Fibroblast of lung (primary cell): ENCODE results near the gene KCNRG. TPM values are rescaled to one million over a fixed set of nuclear protein-coding genes. Genes with fewer than 3 reads are reported as not detected.

ENCODE experiments used
- DNase-seq, 2 donors: peaks; one replicate each; pipeline versions ENCODE4 v3.0.0 to v3.0.0-alpha.2; 2010; ENCODE audit warnings: low read depth in 2 of 2
- H2AFZ ChIP-seq: 2 replicates; pipeline ENCODE4 v1.5.1; 2012; ENCODE audit warnings: low read length, control low read depth, inconsistent platforms
- H3K27ac ChIP-seq: 2 replicates; pipeline ENCODE4 v1.5.1; 2011; ENCODE audit warnings: low read length, control low read depth; ENCODE audit not compliant: insufficient read depth
- H3K27me3 ChIP-seq: 2 replicates; pipeline ENCODE4 v1.5.1; 2011; ENCODE audit warnings: mild to moderate bottlenecking, low read length; ENCODE audit not compliant: control insufficient read depth, insufficient read depth
- H3K36me3 ChIP-seq: 2 replicates; pipeline ENCODE4 v1.5.1; 2011; ENCODE audit warnings: low read length; ENCODE audit not compliant: control insufficient read depth, insufficient read depth
- H3K4me1 ChIP-seq: 2 replicates; pipeline ENCODE4 v1.5.1; 2011; ENCODE audit warnings: low read length; ENCODE audit not compliant: control insufficient read depth, insufficient read depth; ENCODE audit errors: extremely low read depth
- H3K4me2 ChIP-seq: 2 replicates; pipeline ENCODE4 v1.5.1; 2011; ENCODE audit warnings: low read length, control low read depth; ENCODE audit not compliant: insufficient read depth; ENCODE audit errors: extremely low read depth
- H3K4me3 ChIP-seq, 4 experiments: fragments of 200-600 bp in 1 of 4; sonication (generic) in 1 of 4; replicated peaks in 1 of 4; 2 replicates each; pipeline ENCODE4 v1.5.1; 2011 to 2016; ENCODE audit warnings: low read length in 4 of 4, low read depth in 3 of 4, mild to moderate bottlenecking in 3 of 4, control low read depth in 2 of 4, inconsistent platforms in 1 of 4, mixed read lengths in 1 of 4; ENCODE audit not compliant: insufficient read depth in 1 of 4; ENCODE audit errors: control extremely low read depth in 1 of 4
- H3K79me2 ChIP-seq: 2 replicates; pipeline ENCODE4 v1.5.1; 2012; ENCODE audit warnings: mild to moderate bottlenecking, low read length, inconsistent platforms; ENCODE audit not compliant: control insufficient read depth, insufficient read depth
- H3K9ac ChIP-seq: 2 replicates; pipeline ENCODE4 v1.5.1; 2011; ENCODE audit warnings: mild to moderate bottlenecking, low read length, control low read depth; ENCODE audit not compliant: insufficient read depth
- H3K9me3 ChIP-seq: 2 replicates; pipeline ENCODE4 v1.5.1; 2012; ENCODE audit warnings: low read depth, low read length; ENCODE audit not compliant: control insufficient read depth, insufficient read depth
- H4K20me1 ChIP-seq: 2 replicates; pipeline ENCODE4 v1.5.1; 2011; ENCODE audit warnings: low read length; ENCODE audit not compliant: control insufficient read depth, insufficient read depth; ENCODE audit errors: extremely low read depth
- EZH2 ChIP-seq: IDR thresholded peaks from 2 replicates; pipeline ENCODE4 v1.5.1; 2012; ENCODE audit warnings: low read length, control low read depth, mild to moderate bottlenecking; ENCODE audit errors: missing control alignments
- polyA plus RNA-seq, 2 donors: library from polyadenylated mRNA; depleted of rRNA in 1 of 2; stranded (reverse) in 1 of 2; unstranded in 1 of 2; fragments of >200 nt; gene quantifications; 2 replicates each; pipeline ENCODE4 v1.2.1, GENCODE V29; 2011 to 2012; ENCODE audit warnings: missing spikeins in 1 of 2
- total RNA-seq: library from RNA; depleted of rRNA; stranded (reverse); fragments of >200 nt; gene quantifications from 2 replicates; pipeline ENCODE4 v1.2.1, GENCODE V29; 2014
- TF ChIP-seq, protein P1 (sequence below), 2 donors: IDR thresholded peaks in 1 of 2; conservative IDR thresholded peaks in 1 of 2; 1 replicate in 1 of 2; 2 replicates in 1 of 2; pipeline ENCODE4 v1.5.1; 2011 to 2012; ENCODE audit warnings: low read length in 2 of 2, control low read depth in 1 of 2, inconsistent platforms in 1 of 2, low read depth in 1 of 2, mild to moderate bottlenecking in 1 of 2

KCNRG gene
- total and polyA plus RNA-seq, 2 donors (not counting 1 experiment from before 2014, with no cell fraction given): 2.0 to 7.4 TPM

DNA sequence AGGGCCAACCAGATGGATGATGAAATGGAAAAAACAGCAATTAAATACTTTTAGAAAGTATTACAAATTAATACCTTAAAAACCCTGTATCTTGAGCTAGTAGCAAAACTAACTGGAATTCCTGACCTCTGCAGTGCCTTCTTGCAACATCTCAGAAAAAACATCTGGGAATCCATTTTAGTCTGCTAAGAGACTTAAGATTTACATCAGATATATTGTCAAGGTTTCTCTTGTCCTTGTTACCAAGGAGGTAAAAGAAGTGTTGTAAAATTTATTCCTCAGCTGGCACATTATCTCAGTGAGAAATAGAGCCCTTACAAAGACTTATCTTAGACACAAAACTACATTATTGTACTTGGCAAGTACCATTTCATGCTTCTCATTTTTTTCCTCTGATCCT is 18.5 kb downstream of the KCNRG start:
- no peak overlapping the region for H3K4me3 ChIP-seq

DNA sequence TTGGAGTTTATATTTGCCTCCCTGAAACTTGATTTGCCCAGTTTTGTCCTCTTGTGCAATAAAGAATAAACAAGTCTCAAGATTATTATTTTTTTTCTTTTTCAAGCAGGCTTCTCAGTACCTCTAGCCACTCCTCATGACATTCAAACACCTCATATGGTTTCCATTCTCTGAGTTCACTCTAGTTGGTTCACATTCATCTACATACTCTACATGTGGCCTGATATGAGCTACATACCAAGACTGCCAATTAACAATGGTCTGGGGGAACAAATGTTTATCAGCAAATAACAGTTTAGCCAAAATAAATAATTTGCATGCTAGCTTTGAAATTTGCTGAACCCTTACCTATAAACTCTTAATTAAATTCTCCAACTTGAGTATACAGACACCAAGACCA is 22.5 kb downstream of the KCNRG start:
- no peaks in the 10 kb centered on the region for H3K79me2 ChIP-seq
- no peaks in the 10 kb centered on the region for H4K20me1 ChIP-seq
- TF ChIP-seq EZH2: no peak
- TF ChIP-seq, protein P1, sequence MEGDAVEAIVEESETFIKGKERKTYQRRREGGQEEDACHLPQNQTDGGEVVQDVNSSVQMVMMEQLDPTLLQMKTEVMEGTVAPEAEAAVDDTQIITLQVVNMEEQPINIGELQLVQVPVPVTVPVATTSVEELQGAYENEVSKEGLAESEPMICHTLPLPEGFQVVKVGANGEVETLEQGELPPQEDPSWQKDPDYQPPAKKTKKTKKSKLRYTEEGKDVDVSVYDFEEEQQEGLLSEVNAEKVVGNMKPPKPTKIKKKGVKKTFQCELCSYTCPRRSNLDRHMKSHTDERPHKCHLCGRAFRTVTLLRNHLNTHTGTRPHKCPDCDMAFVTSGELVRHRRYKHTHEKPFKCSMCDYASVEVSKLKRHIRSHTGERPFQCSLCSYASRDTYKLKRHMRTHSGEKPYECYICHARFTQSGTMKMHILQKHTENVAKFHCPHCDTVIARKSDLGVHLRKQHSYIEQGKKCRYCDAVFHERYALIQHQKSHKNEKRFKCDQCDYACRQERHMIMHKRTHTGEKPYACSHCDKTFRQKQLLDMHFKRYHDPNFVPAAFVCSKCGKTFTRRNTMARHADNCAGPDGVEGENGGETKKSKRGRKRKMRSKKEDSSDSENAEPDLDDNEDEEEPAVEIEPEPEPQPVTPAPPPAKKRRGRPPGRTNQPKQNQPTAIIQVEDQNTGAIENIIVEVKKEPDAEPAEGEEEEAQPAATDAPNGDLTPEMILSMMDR (conservative IDR thresholded peaks at IDR 0.05 in 1 of 2, IDR thresholded peaks at IDR 0.05 in 1 of 2; ENCODE audit: low read depth in 1 of 2, low read length in 2 of 2): no peak
- no peaks in the 10 kb centered on the region for H3K27me3 ChIP-seq
- peaks cover 2% of the 10 kb centered on the region for H3K4me1 ChIP-seq
- no peak overlapping the region for H2AFZ ChIP-seq
- H3K9ac ChIP-seq: no peak overlapping the region
- no peak overlapping the region for H3K4me2 ChIP-seq
- no peak overlapping the region for H3K27ac ChIP-seq
- H3K9me3 ChIP-seq: no peaks in the 10 kb centered on the region
- no peaks in the 10 kb centered on the region for H3K36me3 ChIP-seq
- H3K4me3 ChIP-seq: no peak overlapping the region
- DNase-seq: no peak

More for the DNA sequence above, 18.5 kb downstream of the KCNRG start:
- Histone ChIP-seq H3K27ac (no peak overlapping the region), H3K4me2 (no peak overlapping the region), H3K9me3 (no peaks in the 10 kb centered on the region), H4K20me1 (no peaks in the 10 kb centered on the region), H3K79me2 (no peaks in the 10 kb centered on the region), H2AFZ (no peak overlapping the region), H3K36me3 (no peaks in the 10 kb centered on the region), H3K27me3 (no peaks in the 10 kb centered on the region), H3K4me1 (peaks cover 2% of the 10 kb centered on the region), H3K9ac (no peak overlapping the region)
- peak; percentile 55 to 61 for DNase-seq
- TF ChIP-seq, protein P1 (conservative IDR thresholded peaks at IDR 0.05 in 1 of 2, IDR thresholded peaks at IDR 0.05 in 1 of 2; ENCODE audit: low read depth in 1 of 2, low read length in 2 of 2): no peak
- no peak for TF ChIP-seq EZH2

DNA sequence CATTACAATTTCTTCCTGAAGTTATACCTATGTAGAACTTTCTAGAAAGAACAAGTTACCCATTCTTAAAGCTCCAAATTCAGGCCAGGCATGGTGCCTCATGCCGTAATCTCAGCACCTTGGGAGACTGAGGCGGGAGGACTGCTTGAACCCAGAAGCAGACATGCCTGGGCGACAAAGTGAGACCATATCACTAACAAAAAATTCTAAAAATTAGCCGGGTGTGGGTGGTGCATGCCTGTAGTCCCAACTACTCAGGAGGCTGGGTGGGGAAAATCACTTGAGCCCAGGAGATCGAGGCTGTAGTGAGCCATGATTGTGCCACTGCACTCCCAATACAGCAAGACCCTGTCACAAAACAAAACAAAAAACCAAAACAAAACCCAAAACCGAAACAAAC is 23.0 kb downstream of the KCNRG start:
- H3K4me2 ChIP-seq: no peak overlapping the region
- peaks cover 2% of the 10 kb centered on the region for H3K4me1 ChIP-seq
- no peak overlapping the region for H2AFZ ChIP-seq
- TF ChIP-seq, protein P1 (conservative IDR thresholded peaks at IDR 0.05 in 1 of 2, IDR thresholded peaks at IDR 0.05 in 1 of 2; ENCODE audit: low read depth in 1 of 2, low read length in 2 of 2): no peak
- no peak for TF ChIP-seq EZH2
- no peak for DNase-seq
- no peaks in the 10 kb centered on the region for H3K79me2 ChIP-seq
- H3K27me3 ChIP-seq: no peaks in the 10 kb centered on the region
- no peaks in the 10 kb centered on the region for H4K20me1 ChIP-seq
- H3K36me3 ChIP-seq: no peaks in the 10 kb centered on the region
- no peak overlapping the region for H3K9ac ChIP-seq
- H3K27ac ChIP-seq: no peak overlapping the region
- H3K9me3 ChIP-seq: no peaks in the 10 kb centered on the region
- no peak overlapping the region for H3K4me3 ChIP-seq
